Mesothelial cell of epicardium (in vitro differentiated cells): ENCODE data around the gene MTMR10. TPM values are rescaled to one million over a fixed set of nuclear protein-coding genes. Genes with fewer than 3 reads are reported as not detected.

Source experiments
- DNase-seq, 2 experiments: peaks; one replicate each; pipeline ENCODE4 v3.0.0; 2021; ENCODE audit warnings: low spot score in 2 of 2; ENCODE audit not compliant: unreplicated experiment in 2 of 2
- H3K27ac Mint-ChIP-seq: 2 replicates; pipeline ENCODE4 v1.8.0; 2021; ENCODE audit warnings: mixed read lengths
- H3K27me3 Mint-ChIP-seq: 2 replicates; pipeline ENCODE4 v1.8.0; 2021; ENCODE audit warnings: low read depth, mixed read lengths
- H3K36me3 Mint-ChIP-seq: 2 replicates; pipeline ENCODE4 v1.8.0; 2021; ENCODE audit warnings: mixed read lengths
- H3K4me1 Mint-ChIP-seq: 2 replicates; pipeline ENCODE4 v1.8.0; 2021; ENCODE audit warnings: mixed read lengths
- H3K4me3 Mint-ChIP-seq: 2 replicates; pipeline ENCODE4 v1.8.0; 2021; ENCODE audit warnings: mild to moderate bottlenecking, moderate library complexity, mixed read lengths
- H3K9me3 Mint-ChIP-seq: 2 replicates; pipeline ENCODE4 v1.8.0; 2021; ENCODE audit warnings: mixed read lengths
- total RNA-seq: library from RNA; stranded (reverse); gene quantifications from 3 replicates; pipeline ENCODE4 v1.2.1, GENCODE V29; 2021
- TF ChIP-seq, protein P1 (sequence below): fragments of 200-600 bp; sonication (generic); IDR thresholded peaks from one replicate; pipeline ENCODE4 v1.5.0; 2021; ENCODE audit warnings: antibody characterized with exemption; ENCODE audit not compliant: unreplicated experiment

MTMR10 gene
- total RNA-seq, 1 donor from 2014 or later, result 24.7 TPM

DNA sequence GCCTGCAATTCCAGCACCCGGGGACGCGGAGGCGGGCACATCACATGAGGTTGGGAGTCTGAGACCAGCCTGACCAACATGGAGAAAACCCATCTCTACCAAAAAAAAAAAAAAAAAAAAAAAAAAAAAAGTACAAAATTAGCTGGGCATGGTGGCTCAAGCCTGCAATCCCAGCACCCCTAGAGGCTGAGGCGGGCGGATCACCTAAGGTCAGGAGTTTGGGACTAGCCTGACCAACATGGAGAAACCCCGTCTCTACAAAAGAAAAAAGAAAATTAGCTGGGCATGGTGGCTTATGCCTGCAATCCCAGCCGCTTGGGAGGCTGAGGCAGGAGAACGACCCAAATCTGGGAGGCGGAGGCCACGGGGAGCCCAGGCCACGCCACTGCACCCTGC, 95.2 kb downstream of the MTMR10 start:
- peaks cover 4% of the 10 kb centered on the region for H3K4me1 Mint-ChIP-seq
- H3K27ac Mint-ChIP-seq, result no peak overlapping the region
- no peak overlapping the region for H3K4me3 Mint-ChIP-seq
- H3K36me3 Mint-ChIP-seq, result no peaks in the 10 kb centered on the region
- peaks cover 4% of the 10 kb centered on the region for H3K27me3 Mint-ChIP-seq
- TF ChIP-seq, protein P1, sequence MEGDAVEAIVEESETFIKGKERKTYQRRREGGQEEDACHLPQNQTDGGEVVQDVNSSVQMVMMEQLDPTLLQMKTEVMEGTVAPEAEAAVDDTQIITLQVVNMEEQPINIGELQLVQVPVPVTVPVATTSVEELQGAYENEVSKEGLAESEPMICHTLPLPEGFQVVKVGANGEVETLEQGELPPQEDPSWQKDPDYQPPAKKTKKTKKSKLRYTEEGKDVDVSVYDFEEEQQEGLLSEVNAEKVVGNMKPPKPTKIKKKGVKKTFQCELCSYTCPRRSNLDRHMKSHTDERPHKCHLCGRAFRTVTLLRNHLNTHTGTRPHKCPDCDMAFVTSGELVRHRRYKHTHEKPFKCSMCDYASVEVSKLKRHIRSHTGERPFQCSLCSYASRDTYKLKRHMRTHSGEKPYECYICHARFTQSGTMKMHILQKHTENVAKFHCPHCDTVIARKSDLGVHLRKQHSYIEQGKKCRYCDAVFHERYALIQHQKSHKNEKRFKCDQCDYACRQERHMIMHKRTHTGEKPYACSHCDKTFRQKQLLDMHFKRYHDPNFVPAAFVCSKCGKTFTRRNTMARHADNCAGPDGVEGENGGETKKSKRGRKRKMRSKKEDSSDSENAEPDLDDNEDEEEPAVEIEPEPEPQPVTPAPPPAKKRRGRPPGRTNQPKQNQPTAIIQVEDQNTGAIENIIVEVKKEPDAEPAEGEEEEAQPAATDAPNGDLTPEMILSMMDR, result no peak
- no peak for DNase-seq
- no peaks in the 10 kb centered on the region for H3K9me3 Mint-ChIP-seq

- Mint-ChIP-seq H3K9me3 (no peaks in the 10 kb centered on the region), H3K27ac (no peak overlapping the region), H3K4me1 (peaks cover 4% of the 10 kb centered on the region), H3K4me3 (no peak overlapping the region), H3K36me3 (no peaks in the 10 kb centered on the region), H3K27me3 (peaks cover 2% of the 10 kb centered on the region)
- TF ChIP-seq, protein P1, result no peak
- DNase-seq, result no peak
These were observed 95.8 kb downstream of the MTMR10 start for GRCh38 chr15:30895461-30896210.

- no peak overlapping the region for H3K4me3 Mint-ChIP-seq
- no peak for DNase-seq
- H3K9me3 Mint-ChIP-seq, result no peaks in the 10 kb centered on the region
- H3K36me3 Mint-ChIP-seq, result no peaks in the 10 kb centered on the region
- peaks cover 3% of the 10 kb centered on the region for H3K27me3 Mint-ChIP-seq
- no peak overlapping the region for H3K27ac Mint-ChIP-seq
- H3K4me1 Mint-ChIP-seq, result peaks cover under 1% of the 10 kb centered on the region
- TF ChIP-seq, protein P1, result no peak
These were observed 102.2 kb downstream of the MTMR10 start for GRCh38 chr15:30889196-30889595.

Other genes starting within 250 kb of the MTMR10 start
- 27.0 to 32.3 TPM (median 28.0 TPM) in 3 replicates for gene FAN1, start 87.7 kb downstream of the MTMR10 start, total RNA-seq
- gene TRPM1, start 110.1 kb upstream of the MTMR10 start, total RNA-seq, result not detected in 3 replicates